Hepatic stellate cell (primary cell): ENCODE data around the gene MAP4K4.

Experiments
- DNase-seq: peaks from one replicate; pipeline ENCODE4 v3.0.0; 2011; ENCODE audit warnings: low spot score

Gene MAP4K4

DNA sequence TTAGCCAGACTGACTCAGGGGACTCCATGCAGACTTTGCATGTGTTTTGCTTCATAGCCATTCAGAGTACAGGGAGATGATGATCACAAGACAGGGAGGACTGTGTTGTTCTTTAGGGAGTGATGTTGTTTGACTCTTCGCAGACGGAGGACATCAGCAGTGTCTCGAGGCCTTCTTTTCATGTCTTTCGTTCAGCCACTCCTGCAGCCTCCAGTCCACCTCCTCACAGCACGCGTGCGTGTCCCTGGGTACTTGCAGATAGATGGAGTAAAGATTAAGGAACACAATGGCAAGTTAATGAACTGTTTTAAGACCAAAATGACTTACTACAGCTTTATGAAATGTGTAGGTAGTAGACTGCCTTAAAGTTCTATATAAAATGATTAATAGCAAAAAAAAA is 114.7 kb downstream of the MAP4K4 start:
- DNase-seq, result no peak

DNA sequence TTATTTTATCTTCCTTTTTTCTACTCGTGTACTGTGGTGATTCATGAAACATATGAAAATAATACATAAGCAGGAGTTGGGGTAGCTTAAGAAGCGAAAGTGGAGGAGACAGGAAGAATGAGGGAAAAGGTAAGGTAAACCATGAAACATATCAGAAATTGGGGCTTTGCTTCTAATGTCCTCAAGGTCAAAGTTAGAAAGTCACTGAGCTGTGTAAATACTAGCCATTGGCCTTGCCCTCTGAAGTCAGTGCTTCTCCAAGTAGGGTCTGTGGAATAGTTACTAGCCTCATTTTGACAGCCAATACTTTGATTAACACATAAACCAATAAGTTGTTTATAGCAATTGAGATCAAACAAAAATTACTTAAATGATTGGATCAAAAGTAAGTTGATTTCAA is 117.2 kb downstream of the MAP4K4 start:
- no peak for DNase-seq

DNA sequence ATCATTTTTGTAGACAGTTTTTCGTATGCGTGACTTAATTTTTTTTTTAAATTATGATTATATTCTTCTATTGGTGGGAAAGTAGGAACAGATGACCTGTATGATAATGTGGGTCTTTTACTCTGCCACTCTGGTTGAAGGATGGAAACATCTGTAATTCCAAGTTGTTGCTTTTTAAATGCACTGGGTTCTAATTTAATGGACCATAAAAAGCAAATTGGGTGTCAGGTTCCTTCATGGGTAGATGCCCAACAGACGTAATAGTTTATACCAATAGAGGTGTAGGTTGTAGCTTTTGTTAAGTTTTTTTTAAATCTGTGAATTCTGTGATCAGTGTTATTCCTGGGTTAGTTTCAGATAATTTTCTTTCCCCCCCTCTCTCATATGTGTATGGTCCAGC is 117.6 kb downstream of the MAP4K4 start:
- no peak for DNase-seq

DNA sequence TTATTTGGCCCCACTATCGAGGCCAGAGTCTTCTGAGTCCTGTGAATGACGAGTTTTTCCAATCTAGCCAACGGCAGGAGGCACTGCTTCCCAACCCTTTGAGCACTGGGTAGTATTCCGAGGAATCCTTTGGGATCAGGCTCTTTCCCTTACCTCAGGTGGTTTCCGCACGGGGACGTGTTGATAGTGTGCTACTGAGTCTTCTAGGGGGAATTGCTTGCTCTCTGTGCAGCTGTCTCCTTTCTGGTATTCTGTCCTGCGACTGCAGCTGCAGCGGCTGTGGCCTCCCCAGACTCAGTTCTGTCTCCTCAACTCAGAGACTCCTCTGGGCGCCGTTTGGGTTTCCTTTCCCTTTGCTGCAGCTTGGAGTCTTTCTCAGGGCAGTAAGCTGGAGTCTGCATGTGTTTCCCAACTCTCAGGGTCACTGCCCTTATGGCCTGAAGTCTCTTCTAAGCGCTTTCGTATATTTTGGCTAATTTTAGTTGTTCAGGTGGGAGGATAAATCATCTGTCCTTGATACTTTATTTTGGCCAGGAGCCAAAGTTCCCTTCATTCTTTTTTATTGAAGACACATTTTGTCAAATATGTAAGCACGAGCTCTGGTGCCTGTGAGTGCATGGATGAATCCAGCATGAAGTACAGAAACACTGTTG is 118.4 kb downstream of the MAP4K4 start:
- no peak for DNase-seq

DNA sequence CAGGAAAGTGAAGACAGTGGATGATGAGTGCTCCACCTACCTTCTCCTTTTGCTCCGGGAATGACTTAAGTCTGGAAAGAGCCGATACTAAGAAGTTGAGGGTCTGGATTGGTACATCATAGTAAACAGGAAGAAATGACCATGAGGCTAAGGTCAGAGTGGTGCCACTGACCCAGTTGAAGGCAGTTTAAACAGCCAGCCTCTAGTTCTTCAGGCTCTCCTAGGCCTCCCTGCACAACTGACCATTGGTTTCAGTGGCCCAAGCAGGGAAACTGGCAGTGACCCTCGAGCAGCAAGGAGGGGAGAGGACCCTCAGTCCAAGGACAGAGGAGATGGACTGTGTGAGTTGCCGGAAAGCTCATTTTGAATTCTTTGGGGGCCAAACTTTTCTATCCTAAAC is 119.1 kb downstream of the MAP4K4 start:
- no peak for DNase-seq

DNA sequence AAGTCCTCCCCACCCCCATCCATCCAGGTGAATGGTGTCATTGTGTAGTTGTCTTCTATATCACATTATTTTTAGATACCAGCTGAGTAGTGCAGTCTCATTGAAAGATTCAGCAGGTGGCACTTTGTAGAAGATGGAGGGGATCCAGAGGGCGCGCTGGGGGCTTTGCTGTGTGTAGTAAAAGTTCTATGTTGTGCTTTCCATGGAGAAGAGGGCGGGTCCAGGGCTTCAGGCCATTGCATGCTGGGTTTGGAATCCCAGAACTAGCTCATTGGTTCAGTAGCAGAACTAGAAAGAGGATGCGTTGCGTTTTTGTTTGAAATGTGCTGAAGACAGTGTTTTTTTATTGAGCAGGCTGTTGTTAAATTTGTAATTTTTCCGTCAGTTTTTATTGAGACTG is 120.0 kb downstream of the MAP4K4 start:
- no peak for DNase-seq

DNA sequence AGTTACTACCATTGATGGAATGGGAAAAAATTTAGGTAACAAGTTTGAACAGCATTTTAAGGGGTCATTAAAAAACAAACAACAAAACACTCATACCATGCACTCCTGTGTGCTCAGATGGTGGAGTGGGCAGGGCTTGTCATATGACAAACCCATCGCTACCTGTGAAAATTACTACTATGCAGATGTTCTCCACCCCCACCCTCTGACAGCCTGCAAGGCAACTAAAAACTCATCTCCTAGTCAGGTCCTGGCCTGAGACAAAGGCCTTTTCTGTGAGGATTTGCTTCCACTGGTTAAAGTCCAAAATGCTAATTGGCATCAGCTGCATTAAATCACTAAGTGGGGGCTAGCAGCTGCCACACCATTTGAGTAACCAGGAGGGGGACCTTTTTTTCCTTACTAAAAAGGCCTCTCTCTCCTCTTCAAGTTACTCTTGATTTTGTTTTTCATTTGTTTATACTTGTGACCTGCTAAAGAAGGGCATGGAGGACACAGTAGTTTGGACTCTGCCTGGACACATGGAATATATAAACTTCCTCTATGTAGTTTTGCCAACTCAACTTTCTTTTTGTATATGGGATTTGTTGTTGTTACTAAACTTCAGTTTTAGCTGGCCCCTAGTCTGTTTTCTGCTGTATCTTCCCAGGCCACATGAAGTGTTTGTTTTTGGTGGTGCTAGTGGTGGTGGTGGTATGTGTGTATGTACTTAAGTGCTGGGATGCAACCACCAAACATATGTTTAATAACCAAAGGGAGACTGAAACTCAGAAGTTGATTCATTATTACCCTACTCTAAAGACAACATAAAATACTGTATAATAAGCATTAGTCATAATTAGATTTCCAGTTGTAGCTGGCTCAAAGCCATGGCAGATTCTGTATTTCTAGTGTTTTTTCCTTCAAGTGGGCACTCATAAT is 121.3 kb downstream of the MAP4K4 start:
- DNase-seq, result no peak

DNA sequence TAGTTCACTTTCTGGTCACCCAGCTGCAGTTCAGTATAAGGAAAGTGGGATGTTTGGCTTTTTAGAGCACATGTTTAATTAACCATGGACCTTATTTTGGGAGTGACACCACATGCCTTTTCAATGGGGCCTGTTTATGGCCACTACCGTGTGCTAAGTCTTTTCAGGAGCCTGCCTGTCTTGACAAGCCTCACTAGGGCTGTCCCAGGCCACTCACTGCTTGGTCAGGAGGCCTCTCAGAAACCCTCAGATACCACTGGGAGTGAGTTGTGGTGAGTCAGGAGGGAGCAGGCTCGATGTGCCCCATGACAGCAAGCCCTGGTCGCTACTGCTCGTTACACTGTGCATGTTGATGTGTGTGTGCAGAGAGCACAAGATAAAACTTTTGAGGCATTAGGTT is 123.0 kb downstream of the MAP4K4 start:
- DNase-seq, result peak; percentile 40

DNA sequence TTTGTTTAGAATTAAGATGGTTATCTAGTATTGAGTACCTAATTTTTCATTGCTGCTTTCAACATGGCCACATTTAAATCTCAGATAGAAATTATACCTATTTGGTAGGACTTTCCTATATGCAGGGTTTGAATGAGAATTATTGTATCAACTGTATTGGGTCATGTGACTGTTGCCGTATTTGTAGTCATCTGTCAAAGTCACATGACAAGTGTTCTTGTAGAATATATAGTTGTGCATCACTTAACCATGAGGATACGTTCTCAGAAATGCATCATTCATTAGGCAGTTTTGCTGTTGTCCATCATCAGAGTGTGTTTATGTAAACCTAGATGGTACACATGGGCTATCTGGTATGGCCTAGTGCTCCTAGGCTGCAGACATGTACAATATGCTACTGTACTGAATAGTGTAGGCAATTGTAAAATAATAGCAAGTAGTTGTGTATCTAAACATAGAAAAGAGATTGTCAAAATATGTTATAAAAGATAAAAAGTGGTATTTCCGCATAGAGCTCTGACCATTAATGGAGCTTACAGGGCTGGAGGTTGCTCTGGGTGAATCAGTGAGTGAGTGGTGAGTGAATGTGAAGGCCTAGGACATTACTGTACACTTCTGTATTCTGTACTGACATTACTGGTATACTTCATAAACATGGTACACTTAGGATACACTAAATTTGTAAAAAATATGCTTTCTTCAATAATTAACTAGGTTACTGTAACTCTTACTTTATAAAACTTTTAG is 123.7 kb downstream of the MAP4K4 start:
- DNase-seq, result no peak

DNA sequence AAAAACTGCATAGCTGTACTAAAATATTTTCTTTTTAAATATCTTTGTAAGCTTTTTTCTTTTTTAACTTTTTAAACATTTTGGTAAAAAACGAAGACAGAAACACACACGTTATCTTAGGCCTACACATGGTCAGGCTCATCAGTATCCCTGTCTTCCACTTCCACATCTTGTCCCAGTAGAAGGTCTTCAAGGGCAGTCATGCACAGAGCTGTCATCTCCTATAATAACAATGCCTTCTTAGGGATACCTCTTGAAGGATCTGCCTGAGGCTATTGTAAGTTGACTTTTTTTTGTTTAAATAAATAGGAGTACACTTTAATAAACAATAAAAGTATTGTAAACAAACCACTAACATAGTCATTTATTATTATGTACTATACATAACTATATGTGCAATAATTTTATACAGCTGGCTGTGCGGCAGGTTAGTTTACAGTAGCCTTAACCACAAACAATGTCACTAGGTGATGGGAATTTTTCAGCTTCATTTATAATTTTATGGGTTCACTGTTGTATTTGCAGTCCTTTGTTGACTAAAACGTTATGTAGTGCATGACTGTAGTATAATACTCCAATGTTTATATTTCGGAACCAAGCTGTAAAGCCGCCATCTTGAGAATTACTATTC is 124.4 kb downstream of the MAP4K4 start:
- no peak for DNase-seq

DNA sequence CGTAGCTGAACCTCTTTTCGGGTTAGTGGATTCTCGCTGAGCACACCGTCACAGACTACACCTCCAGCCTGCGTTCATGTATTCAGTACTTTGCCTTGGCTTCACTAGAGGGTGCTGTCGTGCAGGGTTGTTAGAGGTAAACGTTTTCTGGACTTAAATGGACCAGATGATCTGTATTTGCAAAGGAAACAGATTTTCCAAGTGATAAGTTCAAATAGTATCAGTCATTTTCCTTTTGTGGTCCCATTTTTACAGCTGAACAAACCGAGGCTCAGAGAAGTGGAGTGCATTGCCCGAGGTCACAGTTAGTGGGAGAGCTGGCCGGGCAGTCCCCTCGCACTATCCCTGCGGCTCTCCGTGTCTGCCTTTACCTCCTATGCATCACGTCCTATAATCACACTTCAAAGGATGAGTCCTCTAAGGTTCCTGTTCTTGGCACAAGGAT is 125.9 kb downstream of the MAP4K4 start:
- DNase-seq, result no peak

DNA sequence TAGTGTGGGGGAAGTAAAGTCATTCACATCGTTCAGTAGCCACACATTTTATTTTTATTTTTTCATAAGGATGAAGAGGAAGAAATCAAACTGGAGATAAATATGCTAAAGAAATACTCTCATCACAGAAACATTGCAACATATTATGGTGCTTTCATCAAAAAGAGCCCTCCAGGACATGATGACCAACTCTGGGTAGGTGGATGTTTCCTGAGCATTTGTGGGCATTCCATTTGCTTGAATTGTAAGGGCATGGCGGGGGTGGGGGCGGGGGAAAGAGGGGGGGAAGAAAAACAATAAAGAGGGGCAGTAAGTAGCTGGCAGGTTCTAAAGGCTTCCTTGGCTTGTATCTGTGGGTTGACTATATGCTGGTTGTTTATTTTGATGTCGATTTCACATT is 126.4 kb downstream of the MAP4K4 start:
- DNase-seq, result no peak

DNA sequence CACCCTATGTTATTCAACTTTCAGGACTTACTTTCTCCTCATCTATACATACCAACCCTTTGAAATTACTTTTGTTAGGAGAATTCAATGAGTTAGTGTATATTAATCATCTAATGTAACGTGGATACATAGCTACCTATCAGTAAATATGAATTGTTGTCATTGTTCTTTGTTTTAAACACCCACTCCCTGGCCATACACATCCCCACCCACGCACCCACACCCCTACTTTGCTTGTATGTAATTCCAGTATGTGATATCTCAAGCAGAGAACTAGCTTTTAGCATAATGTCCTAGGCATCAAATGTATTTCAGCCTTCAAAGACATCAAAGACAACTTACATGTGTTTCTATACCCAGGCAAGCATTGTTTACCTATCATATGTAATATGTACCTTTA is 129.2 kb downstream of the MAP4K4 start:
- no peak for DNase-seq

DNA sequence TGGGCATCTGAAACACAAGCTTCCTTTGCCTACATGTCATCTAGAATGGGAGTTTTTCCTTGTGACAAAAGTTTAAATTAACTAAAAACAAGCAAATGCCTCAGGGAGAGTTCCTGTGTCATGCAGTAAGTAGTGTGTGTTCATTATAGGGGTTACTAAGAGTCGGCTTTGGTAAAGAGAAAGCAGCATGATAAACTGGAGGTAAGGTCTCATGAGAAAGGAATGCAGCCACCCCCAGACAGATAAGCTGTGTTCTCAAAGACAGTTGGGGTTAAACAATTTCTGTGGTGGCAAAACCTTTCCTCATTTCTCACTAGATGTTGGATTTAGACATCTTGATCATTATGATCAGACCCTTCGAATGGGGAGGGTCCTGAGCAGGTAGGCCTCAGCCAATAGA is 129.7 kb downstream of the MAP4K4 start:
- peak; percentile 68 for DNase-seq

DNA sequence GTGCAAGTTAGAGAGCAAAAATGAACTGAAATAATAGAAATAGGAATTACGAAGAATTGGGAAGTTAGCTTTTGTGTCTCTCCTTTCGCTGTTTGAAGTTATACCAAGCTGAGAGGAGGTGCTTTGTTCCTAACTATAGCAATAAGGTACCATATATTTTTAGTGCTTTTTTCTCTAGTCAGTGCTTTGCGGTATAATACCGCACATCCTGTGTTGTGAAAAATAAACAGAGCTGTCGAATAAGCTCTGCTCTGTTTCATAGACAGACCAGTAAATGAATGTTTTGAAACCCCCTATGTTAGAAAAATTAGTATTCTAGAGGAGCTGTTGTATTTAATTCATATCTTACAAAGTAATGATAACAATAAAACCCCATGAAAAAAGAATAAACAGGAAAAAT is 130.8 kb downstream of the MAP4K4 start:
- no peak for DNase-seq

DNA sequence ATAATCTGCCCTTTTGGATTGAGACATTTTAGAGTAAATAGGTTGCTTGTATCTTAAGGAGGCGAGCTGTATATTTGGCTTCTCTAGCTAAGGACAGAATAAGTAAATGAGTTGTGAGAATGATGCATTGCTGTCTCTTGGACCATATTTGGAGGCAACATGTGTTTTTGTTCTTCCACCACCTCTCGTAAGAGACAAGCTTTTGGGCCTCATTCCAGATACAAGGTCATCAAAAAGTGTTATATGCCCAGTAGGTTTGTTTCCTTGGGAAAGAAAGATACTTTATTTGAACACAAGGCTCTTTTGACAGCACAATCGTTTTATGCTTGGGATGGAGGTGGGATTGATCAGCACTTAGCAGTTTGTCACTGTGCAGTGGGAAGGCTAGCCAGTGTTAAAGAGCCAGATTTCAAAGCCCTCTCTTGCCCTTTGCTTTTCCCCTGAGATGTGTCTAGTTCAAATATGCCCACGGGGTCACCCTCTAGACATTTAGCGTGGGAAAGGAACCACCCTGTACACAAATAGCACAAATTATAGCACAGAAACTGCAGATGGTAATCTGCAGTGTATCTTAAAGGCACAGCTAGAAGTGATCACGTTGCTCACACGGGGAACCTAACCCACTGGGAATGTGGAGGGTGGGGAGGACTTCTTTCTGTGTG is 131.3 kb downstream of the MAP4K4 start:
- DNase-seq, result no peak

DNA sequence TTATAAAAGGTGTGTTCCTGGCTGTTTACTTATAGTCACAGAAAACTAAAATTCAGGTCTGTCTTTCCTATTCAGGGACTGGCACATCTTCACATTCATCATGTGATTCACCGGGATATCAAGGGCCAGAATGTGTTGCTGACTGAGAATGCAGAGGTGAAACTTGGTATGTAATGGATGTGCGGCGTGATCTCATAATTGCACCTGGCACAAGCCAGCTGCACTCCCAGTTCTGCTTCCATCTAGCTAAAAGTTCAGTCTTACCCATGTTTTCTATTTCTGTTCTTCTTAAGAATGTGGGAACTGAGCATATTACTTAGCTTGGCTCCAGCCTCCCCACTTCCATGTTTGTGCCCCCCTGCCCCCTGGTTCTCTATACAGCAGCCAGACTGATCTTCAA is 131.9 kb downstream of the MAP4K4 start:
- no peak for DNase-seq

DNA sequence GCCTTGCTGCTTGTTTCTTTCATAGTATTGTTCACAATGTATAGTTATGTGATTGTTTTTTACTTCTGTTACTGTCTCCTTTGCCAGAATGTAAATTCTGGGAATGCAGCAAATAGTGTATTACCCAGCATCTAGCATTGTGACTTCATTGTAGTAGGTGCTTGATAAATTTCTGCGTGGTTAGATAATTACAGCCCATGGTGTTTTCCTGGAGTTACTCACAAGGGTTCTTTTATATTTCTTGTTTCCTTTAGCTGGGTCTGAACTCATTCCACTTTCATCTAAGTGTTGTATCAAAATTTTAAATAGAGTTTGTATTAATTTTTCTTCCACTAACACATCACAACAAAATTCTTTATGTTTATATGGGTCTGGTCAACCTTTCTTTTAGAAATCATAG is 132.6 kb downstream of the MAP4K4 start:
- DNase-seq, result no peak

DNA sequence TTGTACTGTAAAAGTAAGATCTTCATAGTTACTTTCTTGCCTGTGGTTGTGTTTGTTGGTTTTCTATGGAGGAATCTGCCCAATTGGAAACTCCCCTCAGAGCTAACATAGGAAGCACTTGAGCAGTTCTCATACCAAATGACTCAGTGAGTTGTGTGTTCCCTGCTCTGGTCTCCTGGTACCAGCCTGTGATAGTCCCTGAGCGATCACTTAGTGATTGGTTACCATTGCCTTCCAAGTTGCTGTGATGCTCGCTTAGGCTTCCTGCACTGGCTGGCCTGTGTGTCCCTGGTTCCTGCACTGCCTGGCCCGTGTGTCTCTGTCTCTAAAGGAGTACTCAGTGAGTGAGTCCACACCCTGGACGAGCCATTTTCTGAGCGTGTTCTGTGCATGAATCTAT is 133.0 kb downstream of the MAP4K4 start:
- no peak for DNase-seq

DNA sequence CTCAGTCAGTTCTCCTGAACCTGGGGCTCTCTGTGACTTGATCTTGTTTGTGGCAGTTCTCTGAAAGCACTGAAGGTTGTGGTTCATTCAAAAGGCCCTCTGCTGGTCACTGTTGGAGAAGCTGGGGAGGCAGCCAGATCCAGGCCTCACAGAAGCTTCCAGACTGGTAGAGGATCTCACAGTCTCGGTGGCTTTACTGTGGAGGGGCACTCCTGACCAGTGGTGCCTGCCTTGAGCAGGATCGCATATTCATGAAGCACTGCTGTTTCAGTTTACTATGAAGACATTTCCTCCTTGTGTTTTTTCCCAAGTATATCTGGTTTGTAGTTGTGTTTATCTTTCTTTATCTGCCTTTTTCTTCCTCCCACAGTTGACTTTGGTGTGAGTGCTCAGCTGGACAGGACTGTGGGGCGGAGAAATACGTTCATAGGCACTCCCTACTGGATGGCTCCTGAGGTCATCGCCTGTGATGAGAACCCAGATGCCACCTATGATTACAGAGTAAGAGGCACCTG is 133.9 kb downstream of the MAP4K4 start:
- DNase-seq, result peak; percentile 53

DNA sequence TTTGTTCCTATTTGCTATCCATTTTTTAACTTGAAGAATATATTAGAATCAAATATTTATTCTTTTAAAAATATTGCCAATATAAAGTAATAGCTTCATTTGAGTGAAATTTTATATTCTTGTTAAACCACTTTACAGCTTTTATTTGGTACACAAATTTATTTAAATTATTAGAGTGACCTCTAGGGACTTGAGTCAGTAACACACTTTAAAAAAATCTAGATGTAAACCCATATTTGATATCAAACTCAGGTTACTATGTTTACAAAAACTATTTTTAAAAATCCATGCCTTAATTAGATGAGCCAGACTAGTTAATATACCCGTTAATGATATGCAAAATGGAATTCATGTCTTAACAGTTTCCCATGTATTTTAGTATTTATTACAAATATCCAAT is 134.6 kb downstream of the MAP4K4 start:
- no peak for DNase-seq
